Common myeloid progenitor, CD34-positive (primary cell): ENCODE results near the gene CCDC30.

ENCODE experiments used
- CTCF ChIA-PET: fragments of 350-600 bp; sonication (Branson Sonifier 250); formaldehyde crosslinking; loops from one replicate; lab custom pipeline; 2021; ENCODE audit warnings: antibody characterized with exemption; lab: Charles Lee
- POLR2A ChIA-PET: fragments of 350-600 bp; sonication (Branson Sonifier 250); formaldehyde crosslinking; loops from one replicate; lab custom pipeline; 2021; ENCODE audit warnings: antibody characterized with exemption; lab: Charles Lee
- DNase-seq, 3 donors: peaks; one replicate each; pipeline versions ENCODE4 v3.0.0 to v3.0.0-alpha.2; 2013
- H3K27ac ChIP-seq, 2 experiments: 1 replicate in 1 of 2; 2 replicates in 1 of 2; pipeline ENCODE4 v1.7.0; 2013; ENCODE audit warnings: inconsistent platforms in 2 of 2, low read length in 2 of 2, mild to moderate bottlenecking in 2 of 2, low read depth in 1 of 2, moderate library complexity in 1 of 2; ENCODE audit not compliant: severe bottlenecking in 2 of 2, insufficient read depth in 1 of 2, poor library complexity in 1 of 2
- H3K27me3 ChIP-seq, 5 experiments: replicated peaks in 2 of 5; 1 replicate in 3 of 5; 2 replicates in 2 of 5; pipeline versions ENCODE4 v1.6.1 to v1.7.0; 2013; ENCODE audit warnings: low read length in 4 of 5, mild to moderate bottlenecking in 2 of 5, moderate library complexity in 2 of 5, inconsistent platforms in 1 of 5; ENCODE audit not compliant: insufficient read depth in 5 of 5, control insufficient read depth in 4 of 5
- H3K36me3 ChIP-seq, 4 experiments: 1 replicate in 2 of 4; 2 replicates in 2 of 4; pipeline versions ENCODE4 v1.6.1 to v1.7.0; 2013; ENCODE audit warnings: low read length in 3 of 4, control low read depth in 1 of 4, mild to moderate bottlenecking in 1 of 4; ENCODE audit not compliant: control insufficient read depth in 4 of 4, insufficient read depth in 4 of 4
- H3K4me1 ChIP-seq, 4 experiments: 1 replicate in 3 of 4; 2 replicates in 1 of 4; pipeline versions ENCODE4 v1.6.1 to v1.7.1; 2013; ENCODE audit warnings: low read length in 3 of 4, mild to moderate bottlenecking in 3 of 4, control low read depth in 1 of 4, inconsistent platforms in 1 of 4, moderate library complexity in 1 of 4; ENCODE audit not compliant: control insufficient read depth in 4 of 4, insufficient read depth in 4 of 4; ENCODE audit errors: control extremely low read depth in 1 of 4
- H3K4me3 ChIP-seq, 7 experiments: 1 replicate in 4 of 7; 2 replicates in 3 of 7; pipeline versions ENCODE4 v1.5.1 to v1.7.0; 2013; ENCODE audit warnings: mild to moderate bottlenecking in 7 of 7, low read length in 6 of 7, moderate library complexity in 6 of 7, inconsistent platforms in 2 of 7, low read depth in 2 of 7, control low read depth in 1 of 7; ENCODE audit not compliant: insufficient read depth in 4 of 7, control insufficient read depth in 1 of 7; ENCODE audit errors: extremely low read depth in 1 of 7
- H3K9me3 ChIP-seq, 5 experiments: 1 replicate in 4 of 5; 2 replicates in 1 of 5; pipeline versions ENCODE4 v1.6.1 to v1.7.1; 2013; ENCODE audit warnings: low read length in 4 of 5, mild to moderate bottlenecking in 2 of 5, inconsistent platforms in 1 of 5, low read depth in 1 of 5, moderate library complexity in 1 of 5; ENCODE audit not compliant: control insufficient read depth in 4 of 5, insufficient read depth in 2 of 5; ENCODE audit errors: control extremely low read depth in 1 of 5
- WGBS: methylation state at CpG from one replicate; pipeline ENCODE4 v1.1.5; 2013; ENCODE audit not compliant: insufficient coverage; 5-methylcytosine and 5-hydroxymethylcytosine counted together

CCDC30 gene

DNA sequence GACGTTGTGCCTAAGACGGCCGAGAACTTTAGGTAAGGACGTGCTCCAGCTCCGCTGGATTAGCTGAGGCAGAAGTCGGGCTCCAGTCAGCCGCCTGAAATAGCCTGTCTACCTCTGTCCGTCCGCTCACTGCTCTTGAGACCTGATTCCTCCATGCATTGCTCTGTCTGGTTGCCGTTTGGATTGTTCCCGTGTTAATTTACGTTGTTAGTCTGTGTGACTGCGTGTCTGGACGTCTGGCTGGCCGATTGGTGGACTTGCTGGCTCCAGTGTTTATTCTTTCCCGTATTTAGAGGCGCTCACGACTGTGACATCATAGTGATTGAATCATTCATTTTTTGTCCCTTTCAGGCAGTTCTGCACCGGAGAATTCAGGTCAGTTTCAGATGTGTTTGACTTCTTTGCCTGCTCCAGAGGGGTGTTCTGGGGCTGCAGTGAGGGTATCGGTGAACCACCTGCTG is 195.8 kb downstream of the CCDC30 start:
- Histone ChIP-seq H3K9me3 (no peaks in the 10 kb centered on the region), H3K27me3 (no peaks in the 10 kb centered on the region), H3K4me3 (peak overlapping the region; percentile 82 to 98 (median 85)), H3K4me1 (peaks cover 13 to 25% (median 21%) of the 10 kb centered on the region in 4 experiments), H3K36me3 (peaks cover 3 to 34% (median 17%) of the 10 kb centered on the region in 4 experiments), H3K27ac (peak overlapping the region; percentile 37 to 83)
- 14% methylated on average over 20 of the region's 20 CpGs for WGBS
- peak in 1 of 3 donors; percentile 1 for DNase-seq
- POLR2A ChIA-PET, result interaction anchor here (1.9 kb wide), 1 partner anchor 24 kb away, joined by 18 read pairs; the partner anchor contains the start of gene YBX1
- CTCF ChIA-PET, result interaction anchor here (1.4 kb wide), 1 partner anchor 12 kb away, joined by 4 read pairs; no protein-coding TSS in a partner anchor

DNA sequence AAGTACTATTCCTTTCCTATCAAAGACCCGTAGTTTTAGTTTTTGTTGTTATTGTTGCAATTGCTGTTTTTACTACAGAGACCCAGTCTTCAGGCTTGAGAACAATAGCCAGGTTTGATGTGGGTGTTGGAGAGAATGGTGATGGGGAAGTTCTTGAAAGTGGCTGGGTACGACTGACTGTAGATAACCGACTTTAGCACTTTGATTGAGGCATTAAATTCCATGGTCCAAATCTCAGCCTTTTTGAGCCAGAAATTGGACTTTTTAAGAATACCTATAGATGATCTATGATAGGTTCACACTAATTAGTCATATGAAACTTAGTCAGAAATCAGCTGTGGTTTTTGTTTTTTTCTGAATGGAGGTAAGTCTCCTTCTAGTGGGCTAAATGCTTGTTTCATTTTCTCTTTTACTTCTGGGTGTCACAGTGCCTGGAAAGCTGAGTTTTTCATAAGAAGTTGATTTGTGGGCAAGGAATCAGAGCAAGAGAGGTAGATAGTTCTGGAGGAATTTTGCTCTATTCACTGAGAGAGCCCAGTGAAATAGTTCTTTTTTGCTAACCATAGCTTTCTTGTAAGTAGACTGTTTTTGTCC is 197.9 kb downstream of the CCDC30 start:
- Histone ChIP-seq H3K4me3 (no peak overlapping the region), H3K27me3 (no peaks in the 10 kb centered on the region), H3K9me3 (no peaks in the 10 kb centered on the region), H3K36me3 (peaks cover 17 to 54% (median 35%) of the 10 kb centered on the region in 4 experiments), H3K27ac (no peak overlapping the region), H3K4me1 (peaks cover 13 to 25% (median 21%) of the 10 kb centered on the region in 4 experiments)
- CTCF ChIA-PET, result interaction anchor here (1.0 to 1.3 kb wide), 2 partner anchors 8 to 86 kb away, joined by 3 to 4 read pairs; no protein-coding TSS in a partner anchor
- POLR2A ChIA-PET, result no interaction called here
- DNase-seq, result no peak
- WGBS, result 100% methylated on average over 2 of the region's 3 CpGs

DNA sequence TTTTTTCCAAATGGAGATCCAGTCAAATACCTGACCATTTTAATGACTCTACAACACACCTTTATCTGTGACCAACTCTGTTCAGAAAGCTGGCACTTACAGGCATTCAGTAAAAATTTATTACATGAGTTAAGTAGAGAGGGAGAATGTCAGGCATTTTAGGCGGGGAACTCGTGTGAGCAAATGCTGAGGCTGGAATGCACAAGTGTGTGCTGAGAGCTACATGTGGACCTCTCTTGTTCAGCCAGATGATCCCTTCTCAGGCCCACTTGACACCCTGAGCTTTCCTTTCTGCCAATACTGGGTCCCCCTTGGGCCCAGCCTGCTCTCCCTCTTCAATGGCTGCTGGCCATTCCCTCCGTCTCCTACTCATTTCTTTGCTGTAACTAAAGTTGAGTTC is 206.8 kb downstream of the CCDC30 start:
- Histone ChIP-seq H3K36me3 (peaks cover 36 to 72% (median 60%) of the 10 kb centered on the region in 4 experiments), H3K9me3 (no peaks in the 10 kb centered on the region), H3K27me3 (no peaks in the 10 kb centered on the region), H3K4me1 (peaks cover 0 to 7% (median under 1%) of the 10 kb centered on the region in 4 experiments), H3K27ac (no peak overlapping the region), H3K4me3 (no peak overlapping the region)
- DNase-seq, result no peak
- POLR2A ChIA-PET, result no interaction called here
- CTCF ChIA-PET, result interaction anchor here (1.5 kb wide), 1 partner anchor 9 kb away, joined by 4 read pairs; no protein-coding TSS in a partner anchor
- no CpG with 5 or more reads among the region's 3 CpGs for WGBS

DNA sequence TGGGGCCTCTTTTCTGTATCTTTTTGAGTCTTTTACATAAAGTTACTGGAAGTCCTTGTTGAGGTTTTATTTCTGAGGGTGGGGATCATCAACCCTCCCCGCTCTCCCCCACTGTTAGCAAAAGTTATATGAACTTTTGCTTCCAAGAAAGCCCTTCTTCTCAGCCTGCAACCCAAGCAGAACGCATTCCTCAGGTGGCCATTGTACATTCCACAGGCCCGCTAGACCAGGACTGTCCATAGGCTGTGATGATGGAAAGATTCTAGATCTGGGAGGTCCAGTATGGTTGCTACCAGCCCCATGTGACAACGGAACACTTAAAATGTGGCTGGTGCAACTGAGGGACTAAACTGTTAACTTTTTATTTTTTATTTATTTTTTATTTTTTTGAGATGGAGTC is 207.3 kb downstream of the CCDC30 start:
- Histone ChIP-seq H3K4me1 (peaks cover 0 to 7% (median under 1%) of the 10 kb centered on the region in 4 experiments), H3K9me3 (no peaks in the 10 kb centered on the region), H3K4me3 (no peak overlapping the region), H3K27me3 (no peaks in the 10 kb centered on the region), H3K27ac (no peak overlapping the region), H3K36me3 (peaks cover 33 to 74% (median 62%) of the 10 kb centered on the region in 4 experiments)
- 100% methylated on average over 1 of the region's 4 CpGs for WGBS
- DNase-seq, result no peak
- ChIA-PET CTCF (interaction anchor here (1.0 kb wide), 1 partner anchor 9 kb away, joined by 3 read pairs; no protein-coding TSS in a partner anchor), POLR2A (no interaction called here)

- POLR2A ChIA-PET, result no interaction called here
- Histone ChIP-seq H3K4me1 (peaks cover 0 to 7% (median under 1%) of the 10 kb centered on the region in 4 experiments), H3K27me3 (no peaks in the 10 kb centered on the region), H3K4me3 (no peak overlapping the region), H3K9me3 (no peaks in the 10 kb centered on the region), H3K27ac (no peak overlapping the region), H3K36me3 (peaks cover 16 to 50% (median 41%) of the 10 kb centered on the region in 4 experiments)
- CTCF ChIA-PET, result interaction anchor here (1.2 kb wide), 1 partner anchor 17 kb away, joined by 3 read pairs; no protein-coding TSS in a partner anchor
- DNase-seq, result peak in 2 of 3 donors; percentile 26 to 48
These were observed 211.1 kb downstream of the CCDC30 start for GRCh38 chr1:42674214-42674613.

- no peaks in the 10 kb centered on the region for H3K27me3 ChIP-seq
- H3K36me3 ChIP-seq, result peaks cover 16 to 53% (median 39%) of the 10 kb centered on the region in 4 experiments
- no peak overlapping the region for H3K4me3 ChIP-seq
- DNase-seq, result no peak
- no peak overlapping the region for H3K27ac ChIP-seq
- H3K4me1 ChIP-seq, result peaks cover 0 to 7% (median under 1%) of the 10 kb centered on the region in 4 experiments
- POLR2A ChIA-PET, result no interaction called here
- CTCF ChIA-PET, result interaction anchor here (0.9 to 1.4 kb wide), 3 partner anchors 9 to 73 kb away, joined by 3 to 7 read pairs (median 3); no protein-coding TSS in a partner anchor
- no peaks in the 10 kb centered on the region for H3K9me3 ChIP-seq
- no CpG with 5 or more reads among the region's 1 CpG for WGBS
These were observed 211.6 kb downstream of the CCDC30 start for GRCh38 chr1:42674682-42675081.

GRCh38 chr1:42675467-42675866 is 212.4 kb downstream of the CCDC30 start:
- Histone ChIP-seq H3K4me3 (no peak overlapping the region), H3K27me3 (no peaks in the 10 kb centered on the region), H3K4me1 (peaks cover 3 to 12% (median 4%) of the 10 kb centered on the region in 4 experiments), H3K27ac (no peak overlapping the region), H3K9me3 (no peaks in the 10 kb centered on the region), H3K36me3 (peaks cover 13 to 46% (median 33%) of the 10 kb centered on the region in 4 experiments)
- WGBS, result 100% methylated on average over 2 of the region's 3 CpGs
- POLR2A ChIA-PET, result interaction anchor here (0.6 kb wide), 1 partner anchor 123 kb away, joined by 3 read pairs; no protein-coding TSS in a partner anchor
- CTCF ChIA-PET, result interaction anchor here (0.9 to 1.4 kb wide), 3 partner anchors 8 to 72 kb away, joined by 3 to 7 read pairs (median 3); no protein-coding TSS in a partner anchor
- DNase-seq, result no peak
